GM21529 (cell line): ENCODE measurements around the gene CHST2.
"Not testable (repeated sequence)": the region's sequence is repeated elsewhere in the genome, so short reads cannot be mapped to it uniquely, and the experiment has no call there.

Source experiments
- ATAC-seq: cut with Tn5 transposase; IDR thresholded peaks from one replicate; pipeline ENCODE4 v1.9.1; 2021; ENCODE audit not compliant: unreplicated experiment

The CHST2 gene

GRCh38 chr3:143119009-143119914, at the start of gene CHST2:
Gene CHST2 (plus strand): TSS chr3:143119771. CDS start chr3:143120817, 1,046 bp downstream.
- ATAC-seq, result peak; percentile 70

- ATAC-seq, result no peak
Observed at GRCh38 chr3:143070977-143071551, 48.5 kb upstream of the CHST2 start.

GRCh38 chr3:143071776-143072175, 47.8 kb upstream of the CHST2 start:
- ATAC-seq, result no peak

GRCh38 chr3:143072298-143073020, 47.1 kb upstream of the CHST2 start:
- not testable (repeated sequence) for ATAC-seq

- not testable (repeated sequence) for ATAC-seq
Observed at GRCh38 chr3:143073541-143073940, 46.0 kb upstream of the CHST2 start.

GRCh38 chr3:143073983-143074382, 45.6 kb upstream of the CHST2 start:
- ATAC-seq, result not testable (repeated sequence)

- ATAC-seq, result no peak
Observed at GRCh38 chr3:143078883-143079282, 40.7 kb upstream of the CHST2 start.

GRCh38 chr3:143080196-143080595, 39.4 kb upstream of the CHST2 start:
- no peak for ATAC-seq

- no peak for ATAC-seq
Observed at GRCh38 chr3:143081365-143081764, 38.2 kb upstream of the CHST2 start.

GRCh38 chr3:143081844-143082778, 37.5 kb upstream of the CHST2 start:
- peak; percentile 83 for ATAC-seq

GRCh38 chr3:143083781-143084180, 35.8 kb upstream of the CHST2 start:
- ATAC-seq, result no peak

GRCh38 chr3:143084856-143085731, 34.5 kb upstream of the CHST2 start:
- peak; percentile 50 for ATAC-seq

- no peak for ATAC-seq
Observed at GRCh38 chr3:143088835-143089234, 30.7 kb upstream of the CHST2 start.

GRCh38 chr3:143089965-143090364, 29.6 kb upstream of the CHST2 start:
- no peak for ATAC-seq

- no peak for ATAC-seq
Observed at GRCh38 chr3:143090486-143090885, 29.1 kb upstream of the CHST2 start.

- no peak for ATAC-seq
Observed at GRCh38 chr3:143090976-143091837, 28.4 kb upstream of the CHST2 start.

- ATAC-seq, result no peak
Observed at GRCh38 chr3:143092191-143092590, 27.4 kb upstream of the CHST2 start.

GRCh38 chr3:143095813-143096212, 23.8 kb upstream of the CHST2 start:
- ATAC-seq, result no peak
